Measurements from ENCODE around the gene GPR132. TPM values are rescaled to one million over a fixed set of nuclear protein-coding genes. Genes with fewer than 3 reads are reported as not detected.

Gene GPR132
- total RNA-seq, 1 experiment from 2014 or later, result 0.20 TPM

DNA sequence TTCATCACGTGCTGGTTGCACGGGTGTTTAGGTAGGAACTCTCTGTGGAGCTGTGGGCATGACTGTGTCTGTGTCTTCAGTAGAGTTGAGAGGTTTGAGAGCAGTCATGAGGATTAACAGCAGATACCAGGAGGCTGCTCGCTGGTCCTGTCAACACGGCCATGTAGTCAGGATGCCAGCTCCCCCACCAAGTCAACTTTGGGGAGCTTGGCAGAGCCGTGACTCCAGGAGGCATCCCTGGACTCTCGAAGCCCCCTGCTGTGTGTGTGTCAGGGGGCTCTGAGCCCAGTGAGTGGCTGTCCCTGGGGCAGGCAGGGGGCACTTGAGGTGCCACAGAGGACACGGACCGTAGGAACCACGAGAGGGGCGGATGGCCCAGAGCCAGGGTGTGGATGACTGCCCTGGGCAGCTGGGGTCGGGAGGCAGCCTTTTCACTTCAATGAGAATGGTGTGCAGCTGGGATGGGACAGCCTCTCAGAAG lies 7.2 kb upstream of the GPR132 start:
- H3K4me3 Mint-ChIP-seq, result no peak overlapping the region
- Histone ChIP-seq H4K91ac (ENCODE audit: insufficient read length, low read depth, low read length) (no peak overlapping the region), H4K5ac (ENCODE audit: insufficient read length, low read depth, low read length) (no peak overlapping the region), H2BK15ac (ENCODE audit: low read depth, low read length) (no peak overlapping the region), H2BK5ac (ENCODE audit: insufficient read length, low read length) (no peak overlapping the region), H3K9me3 (ENCODE audit: control insufficient read depth, low read depth, low read length) (no peaks in the 10 kb centered on the region), H3K14ac (ENCODE audit: insufficient read depth, low read length) (no peak overlapping the region), H2AFZ (ENCODE audit: low read length) (no peak overlapping the region), H3K79me2 (ENCODE audit: insufficient read depth, low read length) (no peaks in the 10 kb centered on the region), H4K8ac (replicated peaks; ENCODE audit: insufficient read length, low read depth, low read length) (no peak overlapping the region), H3K4me2 (ENCODE audit: insufficient read depth, insufficient read length, low read length) (no peak overlapping the region), H3K18ac (ENCODE audit: insufficient read length, low read depth, low read length) (no peak overlapping the region), H3K56ac (ENCODE audit: insufficient read length, low read depth, low read length) (no peak overlapping the region), H3K23ac (ENCODE audit: insufficient read length, low read depth, low read length) (no peak overlapping the region), H3K23me2 (ENCODE audit: insufficient read length, low read depth, low read length, poor library complexity, severe bottlenecking) (no peaks in the 10 kb centered on the region), H3K27ac (ENCODE audit: insufficient read length, low read depth, low read length) (no peak overlapping the region), H2AK5ac (ENCODE audit: insufficient read length, low read length) (no peak overlapping the region), H2BK12ac (ENCODE audit: insufficient read length, low read depth, low read length) (no peak overlapping the region), H3T11ph (ENCODE audit: low read length) (no peak overlapping the region), H4K20me1 (ENCODE audit: control insufficient read depth, insufficient read depth, insufficient read length) (no peaks in the 10 kb centered on the region), H3K27me3 (ENCODE audit: insufficient read depth, low read length) (no peaks in the 10 kb centered on the region), H3K79me1 (ENCODE audit: insufficient read depth, low read depth, low read length, poor library complexity, severe bottlenecking) (no peaks in the 10 kb centered on the region), H3K4me1 (ENCODE audit: insufficient read depth, low read length) (no peaks in the 10 kb centered on the region; the same call in 1 of the 2 replicates), H2BK120ac (ENCODE audit: low read depth, low read length, poor library complexity, severe bottlenecking) (no peak overlapping the region), H3K4ac (ENCODE audit: low read depth, low read length) (no peak overlapping the region), H2BK20ac (ENCODE audit: low read depth, low read length, poor library complexity, severe bottlenecking) (no peak overlapping the region), H3K9ac (ENCODE audit: extremely low read depth, insufficient read length, low read length) (no peak overlapping the region)
- no peak overlapping the region for H3K27ac Mint-ChIP-seq
- TF ChIP-seq, protein P1, sequence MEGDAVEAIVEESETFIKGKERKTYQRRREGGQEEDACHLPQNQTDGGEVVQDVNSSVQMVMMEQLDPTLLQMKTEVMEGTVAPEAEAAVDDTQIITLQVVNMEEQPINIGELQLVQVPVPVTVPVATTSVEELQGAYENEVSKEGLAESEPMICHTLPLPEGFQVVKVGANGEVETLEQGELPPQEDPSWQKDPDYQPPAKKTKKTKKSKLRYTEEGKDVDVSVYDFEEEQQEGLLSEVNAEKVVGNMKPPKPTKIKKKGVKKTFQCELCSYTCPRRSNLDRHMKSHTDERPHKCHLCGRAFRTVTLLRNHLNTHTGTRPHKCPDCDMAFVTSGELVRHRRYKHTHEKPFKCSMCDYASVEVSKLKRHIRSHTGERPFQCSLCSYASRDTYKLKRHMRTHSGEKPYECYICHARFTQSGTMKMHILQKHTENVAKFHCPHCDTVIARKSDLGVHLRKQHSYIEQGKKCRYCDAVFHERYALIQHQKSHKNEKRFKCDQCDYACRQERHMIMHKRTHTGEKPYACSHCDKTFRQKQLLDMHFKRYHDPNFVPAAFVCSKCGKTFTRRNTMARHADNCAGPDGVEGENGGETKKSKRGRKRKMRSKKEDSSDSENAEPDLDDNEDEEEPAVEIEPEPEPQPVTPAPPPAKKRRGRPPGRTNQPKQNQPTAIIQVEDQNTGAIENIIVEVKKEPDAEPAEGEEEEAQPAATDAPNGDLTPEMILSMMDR (conservative IDR thresholded peaks at IDR 0.05), result no peak
- DNase-seq, result no peak
- H3K36me3 Mint-ChIP-seq (ENCODE audit: insufficient read depth in 1 of 3, low read depth in 3 of 3), result no peaks in the 10 kb centered on the region
- WGBS (ENCODE audit: extremely low coverage, insufficient read length, low lambda C conversion rate), result no CpG with 5 or more reads among the region's 11 CpGs
- H3K9me3 Mint-ChIP-seq, result no peaks in the 10 kb centered on the region; a peak in 1 of 5 replicates
- peaks cover 8 to 18% of the 10 kb centered on the region in 2 experiments for H3K4me1 Mint-ChIP-seq
- peaks cover 17% of the 10 kb centered on the region for H3K27me3 Mint-ChIP-seq (ENCODE audit: low read depth)

Measured in H9 (cell line).